ENCODE data around the gene RAPGEF3.

- TF ChIP-seq CTCF (IDR thresholded peaks at IDR 0.05; ENCODE audit: insufficient read depth, low read length): no peak
- no peak for TF ChIP-seq POLR2AphosphoS5 (IDR thresholded peaks at IDR 0.05; ENCODE audit: low read depth)
- TF ChIP-seq GABPA (IDR thresholded peaks at IDR 0.05; ENCODE audit: low read depth): no peak
- TF ChIP-seq REST (IDR thresholded peaks at IDR 0.05; ENCODE audit: insufficient replicate concordance, low read depth): no peak
- no peak for TF ChIP-seq SPI1 (IDR thresholded peaks at IDR 0.05; ENCODE audit: borderline replicate concordance, low read depth)
Observed at GRCh38 chr12:47748899-47749298, 9.8 kb downstream of the RAPGEF3 start.

Data from HL-60 (cell line).